Keratinocyte (primary cell): Measurements from ENCODE around the gene IGFN1.

Source experiments
- CTCF ChIP-seq, 3 experiments: IDR thresholded peaks in 1 of 3; conservative IDR thresholded peaks in 1 of 3; optimal IDR thresholded peaks in 1 of 3; 2 replicates in 2 of 3; 3 replicates in 1 of 3; pipeline versions ENCODE3 to v1.5.1; 2011; ENCODE audit warnings: low read length in 3 of 3, mild to moderate bottlenecking in 3 of 3, moderate library complexity in 2 of 3, control low read depth in 1 of 3, inconsistent platforms in 1 of 3; ENCODE audit not compliant: insufficient read depth in 2 of 3; ENCODE audit errors: extremely low read depth in 1 of 3
- EZH2 ChIP-seq: IDR thresholded peaks from one replicate; pipeline ENCODE4 v1.6.1; 2012; ENCODE audit warnings: inconsistent platforms, mild to moderate bottlenecking, low read length, moderate library complexity

- TF ChIP-seq CTCF (optimal IDR thresholded peaks at IDR 0.05 in 1 of 3, IDR thresholded peaks at IDR 0.05 in 1 of 3, conservative IDR thresholded peaks at IDR 0.05 in 1 of 3; ENCODE audit: extremely low read depth in 1 of 3, insufficient read depth in 2 of 3, low read length in 3 of 3) = no peak
- TF ChIP-seq EZH2 = no peak
These were observed 11.9 kb upstream of the IGFN1 start for GRCh38 chr1:201178718-201179117.
